GM19395 (cell line): ENCODE results near the gene AK2.
A peak's percentile ranks its signal among the peaks of the same experiment; 100 is the strongest.
"Not testable (repeated sequence)": the region's sequence is repeated elsewhere in the genome, so short reads cannot be mapped to it uniquely, and the experiment has no call there.

Experiments used
- ATAC-seq: cut with Tn5 transposase; IDR thresholded peaks from one replicate; pipeline ENCODE4 v1.9.1; 2021; ENCODE audit warnings: mild to moderate bottlenecking, moderate library complexity; ENCODE audit not compliant: unreplicated experiment

AK2 gene

DNA sequence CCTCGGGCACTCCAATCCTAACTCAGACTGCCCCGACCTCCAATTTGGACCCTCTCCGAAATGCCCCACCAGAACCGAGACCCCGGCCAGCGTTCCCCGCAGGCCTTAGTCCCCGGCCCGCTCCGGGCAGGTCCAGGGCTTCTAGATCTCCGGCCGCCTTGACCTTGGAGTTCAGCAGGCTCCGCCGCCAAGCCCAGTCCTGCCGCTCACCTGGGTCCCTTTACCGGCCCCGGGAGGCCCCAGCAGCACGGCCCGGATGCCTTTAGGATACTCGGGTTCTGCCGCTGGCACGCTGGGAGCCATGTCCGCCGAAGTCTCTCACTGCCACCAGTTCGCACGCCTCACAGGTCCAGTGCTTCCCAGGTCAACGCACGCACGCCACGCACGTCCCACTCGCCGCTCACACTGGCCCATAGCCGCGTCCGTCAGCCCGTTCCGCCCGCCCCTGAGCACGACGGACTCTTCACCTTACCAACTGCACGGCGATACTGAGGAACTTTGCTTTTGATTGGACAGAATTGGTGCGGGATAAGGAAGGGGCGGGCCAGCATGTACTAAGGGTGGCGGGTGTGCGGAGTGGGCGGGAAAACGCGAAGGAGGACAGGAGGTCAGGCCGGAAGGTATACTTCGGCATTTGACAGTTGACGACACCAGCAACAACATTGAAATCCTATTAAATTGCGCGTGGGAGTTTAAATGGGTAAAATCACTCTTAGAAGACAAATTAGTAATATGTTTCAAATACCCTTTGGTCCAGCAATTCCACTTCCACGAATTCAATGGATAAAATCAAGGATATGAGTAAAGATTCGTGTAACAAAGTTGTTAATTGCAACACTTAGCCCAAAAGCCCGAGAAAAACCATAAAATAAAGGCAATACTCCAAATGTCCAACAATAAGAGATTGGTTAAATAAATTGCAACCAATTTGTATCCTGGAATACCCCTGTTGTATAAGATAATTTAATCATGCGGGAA is at the start of gene AK2:
Gene AK2, minus strand, starts transcription at position 358 of the 978 bp plus-strand sequence. Its CDS starts 55 bp downstream, at position 303.
- ATAC-seq, result peak; percentile 99

DNA sequence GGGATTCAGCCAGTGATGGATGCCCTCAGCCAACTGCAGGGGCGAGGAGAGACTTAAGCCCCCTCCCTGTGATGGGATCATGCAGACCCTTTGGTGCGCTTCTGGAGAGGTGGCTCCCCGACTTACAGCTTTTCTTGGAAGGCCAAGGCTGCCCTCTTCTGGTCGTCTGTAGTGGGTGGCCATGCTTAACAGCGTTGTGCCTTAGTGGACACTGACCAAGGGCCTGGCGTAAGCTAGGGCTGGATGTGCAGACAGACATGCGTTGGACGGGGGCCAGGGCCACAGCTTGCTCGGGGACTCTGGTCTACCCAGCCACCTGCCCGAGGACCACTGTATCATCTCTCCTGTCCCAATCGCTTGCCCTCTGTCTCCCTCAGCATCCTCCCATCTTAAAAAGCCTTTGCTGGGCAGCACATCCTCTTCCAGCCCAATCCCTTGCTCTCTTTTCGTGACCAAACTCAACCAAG is 49.7 kb upstream of the AK2 start:
- no peak for ATAC-seq

DNA sequence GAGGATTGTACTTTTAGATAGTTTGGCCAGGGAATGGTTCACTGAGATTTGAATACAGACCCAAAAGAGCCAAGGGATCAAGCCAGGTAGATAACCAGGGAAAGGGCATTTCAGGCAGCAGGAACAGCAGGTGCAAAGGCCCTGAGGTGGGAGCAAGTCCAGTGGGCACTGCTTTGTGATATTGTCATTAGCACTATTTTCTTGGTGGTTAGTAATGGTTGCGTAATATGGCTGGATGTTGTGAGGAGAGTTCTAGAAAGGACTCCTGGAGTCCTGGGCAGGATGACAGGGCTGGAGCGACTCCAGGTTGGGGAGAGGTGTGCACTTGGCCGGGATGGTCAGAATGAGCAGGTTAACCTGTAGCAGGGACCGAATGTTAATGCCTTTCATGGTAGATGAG is 48.6 kb upstream of the AK2 start:
- ATAC-seq, result no peak

DNA sequence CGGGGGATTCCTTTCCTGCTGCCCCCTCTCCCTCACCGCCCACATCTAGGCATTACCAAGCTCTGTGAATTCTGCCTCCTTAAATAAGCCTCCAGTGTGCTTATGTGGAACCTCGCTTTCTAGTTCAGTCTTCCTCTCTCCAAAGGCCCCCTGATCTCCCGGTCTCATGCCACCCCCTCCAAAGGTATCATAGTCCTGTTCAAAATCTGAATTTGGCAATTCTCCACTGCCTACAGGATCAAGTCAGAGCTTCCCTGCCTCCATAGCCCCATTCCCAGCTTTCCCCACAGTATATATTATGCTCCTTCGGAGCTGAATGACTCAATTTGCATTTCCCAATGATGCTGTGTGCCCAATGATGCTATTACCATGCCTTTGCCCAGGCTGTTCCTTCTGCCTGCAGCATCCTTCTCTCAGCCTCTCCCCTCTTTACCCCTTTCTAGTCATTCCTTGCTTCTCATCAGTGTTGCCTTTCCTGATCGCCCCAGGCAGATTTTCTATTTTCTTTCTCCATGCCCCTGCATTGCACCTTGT is 46.0 kb upstream of the AK2 start:
- ATAC-seq, result no peak

DNA sequence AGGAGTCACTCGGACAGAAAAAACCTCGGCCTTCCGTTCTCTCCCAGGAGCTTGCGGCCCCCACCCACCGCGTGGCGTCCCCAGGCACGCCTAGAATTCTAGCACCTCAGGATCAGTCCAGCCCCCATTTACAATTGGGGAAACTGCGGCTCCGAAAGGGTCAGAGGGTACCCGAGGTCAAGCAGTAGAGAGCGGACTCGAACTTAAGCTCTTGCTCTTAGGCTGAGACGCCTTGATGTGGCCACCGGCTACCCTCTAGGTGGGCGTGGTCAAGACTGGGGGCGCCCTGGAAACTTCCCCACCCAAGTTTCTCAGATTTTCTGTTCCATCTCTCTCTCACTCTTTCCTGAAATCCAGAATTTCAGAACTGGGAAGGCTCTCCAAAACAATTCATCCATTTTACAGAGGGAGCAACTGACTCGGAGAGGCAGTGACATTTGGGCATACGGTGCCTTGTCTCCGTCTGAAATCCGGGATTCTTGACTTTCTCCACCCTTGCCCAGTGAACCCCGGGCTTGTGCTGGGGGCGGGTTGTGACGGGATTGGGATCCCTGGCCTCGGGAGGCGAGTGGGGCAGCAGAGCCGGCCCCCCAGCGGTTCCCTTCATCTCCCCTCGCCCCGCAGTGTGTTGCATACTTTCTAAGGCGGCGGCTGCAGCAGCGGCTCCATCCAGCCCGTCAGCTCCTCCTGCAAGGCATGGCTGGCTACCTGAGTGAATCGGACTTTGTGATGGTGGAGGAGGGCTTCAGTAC is 45.0 kb upstream of the AK2 start:
- ATAC-seq, result no peak

DNA sequence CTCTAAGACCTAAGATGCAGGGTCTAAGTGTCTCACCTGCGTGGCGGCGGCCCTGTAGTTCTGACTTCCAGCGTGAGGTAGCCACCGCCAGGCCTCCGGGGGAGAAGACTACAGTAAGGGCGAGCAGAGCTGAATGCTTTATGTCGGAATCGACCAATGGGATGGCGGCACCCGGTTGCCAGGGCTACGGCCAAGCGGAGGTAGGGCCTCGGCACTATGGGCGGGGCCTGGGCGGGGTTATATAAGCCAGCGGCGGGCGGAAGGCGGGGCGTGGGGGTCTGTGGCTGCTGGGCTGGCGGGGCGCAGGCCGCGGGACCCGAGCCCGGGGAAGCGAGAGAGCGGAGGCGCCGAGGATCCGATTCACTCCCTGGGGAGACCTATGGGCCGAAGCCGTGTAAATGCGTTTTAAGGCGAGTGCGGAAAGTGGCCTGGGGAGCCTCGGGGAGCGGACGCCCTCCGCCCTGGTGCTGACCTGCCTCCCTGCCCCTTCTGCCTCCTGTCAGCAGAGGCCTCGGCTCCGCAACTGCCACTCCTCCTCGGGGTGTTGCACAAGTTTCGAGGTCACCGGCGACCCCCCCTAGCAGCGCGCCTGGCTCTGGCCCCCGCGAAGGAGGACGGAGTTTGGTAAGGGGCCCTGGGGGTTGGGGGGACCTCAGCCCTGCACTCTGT is 44.3 kb upstream of the AK2 start, which contains the start of gene AZIN2:
Gene AZIN2, plus strand, starts transcription at position 269 of the 669 bp plus-strand sequence. CDS start 1,097 bp downstream, outside the sequence.
- peak; percentile 89 for ATAC-seq

DNA sequence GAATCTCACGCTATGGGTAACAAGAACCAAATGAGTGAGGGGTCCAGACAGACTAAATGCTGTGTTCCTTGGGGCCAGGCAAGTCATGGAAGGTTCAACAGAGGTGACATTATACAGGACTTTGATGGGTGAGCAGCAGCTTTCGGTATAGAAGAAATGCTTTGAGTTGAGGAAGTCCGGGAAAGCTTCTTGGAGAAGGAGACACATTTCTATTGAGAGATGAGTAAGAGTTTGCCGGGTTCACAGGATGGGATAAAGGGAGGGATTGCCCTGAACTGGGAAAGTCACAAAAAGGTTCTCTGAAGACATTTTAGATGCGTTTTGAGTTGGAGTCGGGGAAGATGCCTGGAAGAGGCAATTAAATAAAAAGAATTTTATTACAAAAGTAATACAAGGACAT is 43.7 kb upstream of the AK2 start:
- ATAC-seq, result no peak

DNA sequence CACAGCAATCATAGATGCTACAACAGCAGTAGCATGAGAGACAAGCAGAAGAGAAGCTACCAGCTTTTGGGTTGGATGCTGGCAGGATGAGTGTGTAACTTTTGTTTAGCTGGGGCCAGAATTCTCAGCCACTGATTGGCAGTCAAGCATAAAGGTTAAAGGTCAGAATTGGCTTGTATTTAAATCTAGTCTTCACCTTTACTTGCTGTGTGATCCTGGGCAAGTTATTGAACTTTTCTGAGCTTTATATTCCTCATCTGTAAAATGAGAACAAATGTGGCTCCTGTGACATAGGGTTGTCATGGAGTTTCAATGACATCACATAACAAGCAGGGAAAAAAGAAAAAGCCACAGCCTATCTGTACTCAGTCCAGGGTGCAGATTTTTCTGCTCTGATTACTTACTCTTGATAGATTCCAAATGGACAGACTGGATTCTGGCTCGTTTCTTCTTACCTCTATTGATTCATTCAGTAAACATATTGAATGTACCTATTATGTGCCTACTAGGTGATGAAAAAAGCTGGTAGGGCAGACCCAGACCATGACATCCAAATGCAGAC is 41.4 kb upstream of the AK2 start:
- ATAC-seq, result no peak

DNA sequence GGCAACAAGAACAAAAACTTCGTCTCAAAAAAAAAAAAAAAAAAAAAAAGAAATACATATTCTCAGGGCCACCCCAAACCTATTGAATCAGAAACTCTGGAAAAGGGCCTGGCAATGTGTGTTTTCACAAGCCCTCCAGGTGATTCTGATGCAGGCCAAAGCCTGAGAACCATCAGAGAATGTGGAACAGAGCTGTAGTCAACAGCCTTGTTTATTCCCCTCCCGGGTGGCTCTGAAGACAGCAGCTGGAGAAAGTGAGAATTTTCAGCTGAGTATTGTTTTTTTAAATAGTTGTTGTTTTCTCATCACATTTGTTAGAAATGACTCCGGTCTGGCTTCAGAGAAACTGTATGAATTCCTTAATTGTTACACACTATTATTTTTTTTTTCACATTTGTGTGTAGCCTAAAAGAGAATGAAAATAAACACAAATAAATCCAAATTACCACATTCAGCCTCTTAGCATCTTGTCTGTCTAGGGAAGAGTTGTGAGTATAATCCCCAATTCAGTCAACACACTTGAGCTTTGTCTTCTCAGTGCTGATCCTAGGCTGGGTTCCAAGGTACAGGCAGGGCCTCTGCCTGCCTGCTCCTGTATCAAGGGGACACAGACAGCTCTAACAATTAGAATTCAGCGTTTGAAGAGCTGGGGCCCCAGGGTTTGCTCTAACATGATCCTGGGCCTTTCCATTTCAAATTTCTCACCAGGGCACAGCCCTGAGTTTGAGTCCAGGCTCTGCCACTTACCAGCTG is 37.7 kb upstream of the AK2 start:
- no peak for ATAC-seq

DNA sequence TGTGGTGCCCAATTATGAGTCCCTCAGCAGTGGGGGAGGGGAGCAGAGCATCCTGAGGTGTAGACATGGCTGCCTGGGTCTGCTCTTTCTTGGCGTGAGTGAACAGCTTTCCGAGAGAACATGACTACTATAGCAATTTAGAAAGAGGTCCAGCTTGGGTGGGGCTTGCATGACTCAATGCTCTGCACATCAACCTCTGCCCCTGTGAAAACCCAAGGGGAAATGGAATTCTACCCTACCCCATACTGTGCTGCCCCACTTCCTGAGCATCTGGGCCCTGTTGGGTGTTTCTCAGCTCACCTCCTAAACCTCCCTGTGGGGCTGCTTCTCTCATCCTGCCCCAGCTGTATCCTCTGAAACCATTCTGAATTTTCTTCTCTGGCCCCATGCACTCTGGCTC is 36.0 kb upstream of the AK2 start:
- ATAC-seq, result no peak

DNA sequence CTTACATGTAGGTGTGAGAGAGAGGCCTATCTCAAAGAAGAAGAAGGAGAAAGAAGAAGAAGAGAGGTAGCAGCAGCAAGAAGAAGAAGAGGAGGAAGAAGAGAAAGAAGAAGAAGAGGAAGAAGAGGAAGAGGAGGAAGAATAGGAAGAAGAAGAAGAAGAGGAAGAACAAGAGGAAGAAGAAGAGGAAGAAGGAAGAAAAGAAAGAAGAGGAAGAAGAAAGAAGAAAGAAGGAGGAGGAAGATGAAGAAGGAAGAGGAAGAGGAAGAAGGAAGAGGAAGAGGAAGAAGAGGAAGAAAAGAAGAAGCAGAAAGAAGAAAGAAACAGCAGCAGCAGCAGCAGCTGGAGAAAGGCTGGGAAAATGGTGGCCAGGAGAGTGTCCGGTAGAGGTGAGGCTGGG is 33.9 kb upstream of the AK2 start:
- no peak for ATAC-seq

DNA sequence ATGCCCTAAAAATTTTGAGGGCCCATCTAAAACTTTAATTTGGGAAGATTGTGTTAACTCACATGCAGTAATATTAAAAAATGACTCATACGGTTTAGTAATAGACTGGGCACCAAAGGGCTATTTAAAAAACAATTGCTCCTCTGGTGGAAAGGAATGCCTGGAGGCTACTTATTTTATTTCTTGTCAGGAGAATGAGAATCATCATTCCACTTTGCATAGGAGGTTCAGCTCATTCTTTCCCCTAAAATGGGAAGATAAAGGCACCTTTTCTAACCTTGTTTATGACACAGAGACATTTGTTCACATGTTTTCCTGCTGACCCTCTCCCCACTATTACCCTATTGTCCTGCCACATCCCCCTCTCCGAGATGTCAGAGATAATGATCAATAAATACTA is 31.4 kb upstream of the AK2 start:
- not testable (repeated sequence) for ATAC-seq

DNA sequence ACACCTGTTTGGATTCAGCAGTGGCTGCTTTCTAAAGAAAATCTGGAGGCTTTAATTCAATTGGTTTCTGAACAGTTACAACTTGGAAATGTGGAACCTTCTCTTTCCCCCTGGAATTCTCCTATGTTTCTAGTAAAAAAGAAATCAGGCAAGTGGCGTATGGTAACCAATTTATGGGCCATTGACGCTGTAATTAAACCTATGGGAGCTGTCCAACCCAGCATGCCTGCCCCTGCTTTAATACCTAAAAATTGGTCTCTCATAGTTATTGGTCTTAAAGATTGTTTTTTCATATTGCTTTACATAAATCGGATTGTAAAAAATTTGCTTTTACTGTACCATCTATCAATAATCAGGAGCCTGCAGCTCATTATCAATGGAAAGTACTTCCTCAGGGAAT is 29.8 kb upstream of the AK2 start:
- not testable (repeated sequence) for ATAC-seq

DNA sequence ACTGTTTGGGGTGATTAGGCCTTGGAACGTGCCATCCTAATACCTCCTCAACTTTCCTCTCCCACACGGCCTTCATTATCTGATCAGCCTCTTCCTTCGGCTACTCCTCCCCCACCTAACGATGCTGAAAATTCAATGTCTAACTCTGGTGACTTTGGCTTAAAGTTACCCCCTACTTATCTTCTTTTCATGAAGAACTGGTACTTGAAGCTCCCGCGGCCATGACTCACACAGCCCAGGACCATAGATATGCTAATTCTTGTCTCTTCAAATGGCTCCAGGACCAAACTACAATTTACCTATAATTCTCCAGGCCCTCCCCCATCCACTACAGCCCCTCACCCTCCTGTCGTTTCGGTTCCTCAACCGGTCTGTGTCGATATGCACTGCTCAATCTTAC is 28.6 kb upstream of the AK2 start:
- ATAC-seq, result no peak

DNA sequence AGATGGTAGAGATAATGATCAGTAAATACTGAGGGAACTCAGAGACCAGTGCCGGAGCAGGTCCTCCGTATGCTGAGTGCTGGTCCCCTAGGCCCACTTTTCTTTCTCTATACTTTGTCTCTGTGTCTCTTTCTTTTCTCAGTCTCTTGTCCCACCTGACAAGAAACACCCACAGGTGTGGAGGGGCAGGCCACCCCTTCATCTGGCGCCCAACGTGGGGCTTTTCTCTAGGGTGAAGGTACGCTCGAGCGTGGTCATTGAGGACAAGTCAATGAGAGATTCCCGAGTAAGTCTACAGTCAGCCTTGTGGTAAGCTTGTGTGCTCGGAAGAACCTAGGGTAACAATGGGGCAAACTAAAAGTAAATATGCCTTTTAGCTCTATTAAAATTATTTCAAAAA is 27.6 kb upstream of the AK2 start:
- not testable (repeated sequence) for ATAC-seq

DNA sequence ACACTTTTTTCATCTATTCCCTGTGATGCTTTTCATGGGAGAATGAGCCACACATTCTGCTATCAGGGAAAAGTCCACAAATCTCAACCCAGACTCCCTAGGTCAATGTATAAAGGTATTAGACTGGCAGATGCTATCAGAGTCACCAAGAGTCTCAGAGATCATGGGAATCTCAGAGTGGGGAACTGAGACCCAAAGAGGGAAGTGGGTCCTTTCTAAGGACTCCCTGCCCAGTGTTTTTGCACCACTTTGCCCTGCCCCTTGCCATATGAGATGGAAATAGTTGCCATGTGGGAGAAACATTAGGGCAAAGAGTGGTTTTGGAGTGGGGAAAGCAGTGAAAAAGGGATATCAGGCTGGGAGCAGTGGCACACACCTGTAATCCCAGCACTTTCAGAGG is 25.2 kb upstream of the AK2 start:
- ATAC-seq, result no peak

DNA sequence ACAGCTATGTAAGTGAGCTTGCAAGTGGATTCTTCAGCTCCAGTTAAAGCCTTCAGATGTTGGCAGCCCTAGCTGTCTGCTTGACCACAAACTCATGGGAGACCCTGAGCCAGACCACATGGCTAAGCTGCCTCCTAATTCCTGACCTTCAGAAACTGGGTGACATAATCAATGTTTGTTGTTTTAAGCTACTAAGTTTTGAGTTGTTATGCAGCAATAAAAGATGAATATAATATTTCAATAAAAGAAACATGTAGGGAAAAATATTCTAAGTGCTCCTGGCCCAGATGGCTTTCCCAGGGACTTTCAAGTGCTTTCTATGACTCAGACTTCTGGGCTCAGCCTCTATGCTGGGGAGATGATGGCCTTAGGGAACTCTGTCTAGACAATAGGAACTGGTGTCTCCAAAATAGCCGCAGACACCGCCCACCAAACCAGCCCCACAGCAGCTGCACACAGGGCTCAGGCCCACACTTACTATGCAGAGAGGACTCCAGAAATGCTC is 23.9 kb upstream of the AK2 start:
- ATAC-seq, result no peak

DNA sequence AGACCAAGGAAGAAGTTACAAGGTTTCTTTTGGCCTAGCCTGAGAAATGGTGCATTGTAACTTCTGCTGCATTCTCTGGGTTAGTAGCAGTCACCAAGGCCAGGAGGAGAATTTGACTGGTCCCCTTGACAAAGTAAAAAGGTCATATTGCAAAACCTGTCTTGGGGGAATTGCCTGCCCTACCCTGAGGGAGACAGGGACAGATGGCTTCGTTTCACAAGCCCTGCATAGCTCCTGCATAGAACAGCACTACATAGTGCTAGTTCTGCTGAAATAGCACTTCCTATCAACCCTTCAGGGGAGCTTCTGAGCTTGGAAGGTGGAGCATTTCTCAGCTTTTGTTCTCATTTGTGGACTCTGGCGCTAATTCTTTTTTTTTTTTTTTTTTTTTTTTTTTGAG is 20.4 kb upstream of the AK2 start:
- no peak for ATAC-seq

DNA sequence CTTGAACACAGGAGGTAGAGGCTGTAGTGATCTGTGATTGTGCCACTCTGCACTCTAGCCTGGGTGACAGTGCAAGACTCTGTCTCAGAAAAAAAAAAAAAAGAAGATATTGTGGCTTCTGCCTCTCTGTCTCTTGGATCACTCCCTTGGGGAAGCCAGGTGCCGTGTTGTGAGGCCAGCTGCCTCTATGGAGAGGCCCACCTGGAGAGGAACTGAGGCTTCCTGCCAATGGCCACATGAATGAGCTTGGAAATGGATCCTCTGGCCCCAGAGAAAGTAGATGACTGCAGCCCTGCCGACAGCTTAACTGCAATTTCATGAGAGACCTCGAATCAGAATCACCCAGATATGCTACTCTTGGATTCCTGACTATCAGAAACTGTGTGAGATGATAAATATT is 19.7 kb upstream of the AK2 start:
- ATAC-seq, result no peak
